B cell (primary cell): Measurements from ENCODE around the gene CAMK2N1. TPM values are rescaled to one million over a fixed set of nuclear protein-coding genes. Genes with fewer than 3 reads are reported as not detected.

ENCODE experiments used
- ATAC-seq: fragments of 200-7000 bp; cut with Tn5 transposase; one replicate; pipeline ENCODE4 v1.10.0; 2021; ENCODE audit warnings: low read depth, mild to moderate bottlenecking, moderate number of reproducible peaks, moderate library complexity
- CTCF ChIA-PET: fragments of 350-600 bp; sonication (Branson Sonifier 250); formaldehyde crosslinking; loops from one replicate; lab custom pipeline; 2021; ENCODE audit warnings: antibody characterized with exemption, inconsistent platforms; lab: Charles Lee
- POLR2A ChIA-PET: fragments of 350-600 bp; sonication (Branson Sonifier 250); formaldehyde crosslinking; loops from one replicate; lab custom pipeline; 2021; ENCODE audit warnings: antibody characterized with exemption; lab: Charles Lee
- DNase-seq: peaks from one replicate; pipeline ENCODE4 v3.0.0; 2013
- H2AFZ ChIP-seq: 2 replicates; pipeline ENCODE4 v1.6.1; 2012; ENCODE audit warnings: mild to moderate bottlenecking, low read depth, low read length; ENCODE audit not compliant: insufficient read depth, poor library complexity, severe bottlenecking
- H3K27ac ChIP-seq, 2 donors: 1 replicate in 1 of 2; 2 replicates in 1 of 2; pipeline ENCODE4 v1.5.1; 2012 to 2013; ENCODE audit warnings: low read length in 2 of 2, mild to moderate bottlenecking in 2 of 2, moderate library complexity in 1 of 2
- H3K27me3 ChIP-seq, 4 experiments: fragments of 200-600 bp in 1 of 4; sonication (generic) in 1 of 4; replicated peaks in 1 of 4; 1 replicate in 2 of 4; 2 replicates in 2 of 4; pipeline versions ENCODE4 v1.6.1 to v1.7.0; 2013 to 2016; ENCODE audit warnings: low read length in 3 of 4, mild to moderate bottlenecking in 2 of 4, mixed read lengths in 1 of 4, moderate library complexity in 1 of 4; ENCODE audit not compliant: insufficient read depth in 4 of 4, control insufficient read depth in 3 of 4; ENCODE audit errors: control extremely low read depth in 1 of 4
- H3K36me3 ChIP-seq, 2 experiments: replicated peaks in 1 of 2; 1 replicate in 1 of 2; 2 replicates in 1 of 2; pipeline versions ENCODE4 v1.6.1 to v1.7.1; 2013; ENCODE audit warnings: low read length in 1 of 2; ENCODE audit not compliant: insufficient read depth in 2 of 2, control insufficient read depth in 1 of 2; ENCODE audit errors: control extremely low read depth in 1 of 2, extremely low read depth in 1 of 2
- H3K4me1 ChIP-seq, 2 donors: fragments of 200-600 bp in 1 of 2; sonication (generic) in 1 of 2; 1 replicate in 1 of 2; 2 replicates in 1 of 2; pipeline versions ENCODE4 v1.5.1 to v1.6.1; 2013 to 2017; ENCODE audit warnings: low read length in 2 of 2; ENCODE audit not compliant: control insufficient read depth in 2 of 2, insufficient read depth in 2 of 2
- H3K4me2 ChIP-seq: replicated peaks from 2 replicates; pipeline ENCODE3; 2012; ENCODE audit warnings: mild to moderate bottlenecking, low read depth, low read length; ENCODE audit not compliant: poor library complexity, severe bottlenecking
- H3K4me3 ChIP-seq, 5 experiments: fragments of 200-600 bp in 1 of 5; sonication (generic) in 1 of 5; 1 replicate in 3 of 5; 2 replicates in 2 of 5; pipeline versions ENCODE4 v1.5.1 to v1.7.0; 2011 to 2016; ENCODE audit warnings: low read length in 4 of 5, mild to moderate bottlenecking in 4 of 5, low read depth in 2 of 5, control low read depth in 1 of 5, moderate library complexity in 1 of 5; ENCODE audit not compliant: insufficient read depth in 1 of 5; ENCODE audit errors: control extremely low read depth in 1 of 5, extremely low read depth in 1 of 5
- H3K79me2 ChIP-seq: fragments of 200-600 bp; sonication (generic); one replicate; pipeline ENCODE4 v1.6.0; 2016; ENCODE audit warnings: low read length; ENCODE audit not compliant: control insufficient read depth, insufficient read depth
- H3K9ac ChIP-seq: fragments of 200-600 bp; sonication (generic); 2 replicates; pipeline ENCODE4 v1.6.1; 2017; ENCODE audit warnings: mild to moderate bottlenecking, low read length, moderate library complexity
- H3K9me3 ChIP-seq, 3 donors: one replicate each; pipeline versions ENCODE4 v1.6.1 to v1.7.1; 2013; ENCODE audit warnings: low read length in 2 of 3; ENCODE audit not compliant: control insufficient read depth in 2 of 3, insufficient read depth in 1 of 3; ENCODE audit errors: control extremely low read depth in 1 of 3
- H4K20me1 ChIP-seq: 2 replicates; pipeline ENCODE4 v1.6.0; 2012; ENCODE audit warnings: mild to moderate bottlenecking, low read length; ENCODE audit not compliant: insufficient read depth, control insufficient read depth, poor library complexity, severe bottlenecking
- H3K27ac Mint-ChIP-seq: one replicate; pipeline ENCODE4 v1.8.0; 2021; ENCODE audit warnings: mixed read lengths
- H3K27me3 Mint-ChIP-seq: one replicate; pipeline ENCODE4 v1.8.0; 2021; ENCODE audit warnings: mixed read lengths
- H3K4me1 Mint-ChIP-seq: one replicate; pipeline ENCODE4 v1.8.0; 2021; ENCODE audit warnings: mixed read lengths
- H3K4me3 Mint-ChIP-seq: one replicate; pipeline ENCODE4 v1.8.0; 2021; ENCODE audit warnings: mixed read lengths
- H3K9me3 Mint-ChIP-seq: one replicate; pipeline ENCODE4 v1.8.0; 2022; ENCODE audit warnings: mixed read lengths; ENCODE audit not compliant: insufficient read depth
- CTCF ChIP-seq: fragments of 200-600 bp; IDR thresholded peaks from one replicate; pipeline ENCODE4 v1.8.0; 2022; ENCODE audit warnings: antibody characterized with exemption, mild to moderate bottlenecking
- EZH2 ChIP-seq: IDR thresholded peaks from 2 replicates; pipeline ENCODE4 v1.6.1; 2012; ENCODE audit warnings: borderline replicate concordance, low read depth, mild to moderate bottlenecking, moderate library complexity, low read length; ENCODE audit not compliant: insufficient read depth, poor library complexity, severe bottlenecking
- WGBS: methylation state at CpG from one replicate; pipeline ENCODE4 v1.1.5; 2013; ENCODE audit warnings: missing lambda C conversion rate; ENCODE audit not compliant: insufficient coverage; 5-methylcytosine and 5-hydroxymethylcytosine counted together
- intact Hi-C: fragments of 100-400 bp; cut with micrococcal nuclease; formaldehyde crosslinking; loops from one replicate; pipeline ENCODE4 v1.10.0; 2022
- polyA plus RNA-seq: library from polyadenylated mRNA; depleted of rRNA; stranded (reverse); fragments of >200 nt; gene quantifications from 2 replicates; pipeline ENCODE4 v1.2.3, GENCODE V29; 2012
- total RNA-seq, 2 donors: library from RNA; stranded (reverse); fragments of 120-200 nt in 1 of 2; gene quantifications; 1 replicate in 1 of 2; 2 replicates in 1 of 2; pipeline versions ENCODE4 v1.2.3 to v1.2.4, GENCODE V29; 2013 to 2022

The CAMK2N1 gene
- total and polyA plus RNA-seq, 2 donors (not counting 1 experiment from before 2014, with no cell fraction given) = 0.49 to 6.0 TPM

GRCh38 chr1:20447794-20448193, 38.2 kb downstream of the CAMK2N1 start:
- no peaks in the 10 kb centered on the region for H3K4me1 ChIP-seq
- intact Hi-C loops = no loop called here
- Mint-ChIP-seq H3K4me3 (no peak overlapping the region), H3K27me3 (peaks cover 28% of the 10 kb centered on the region), H3K27ac (no peak overlapping the region), H3K4me1 (no peaks in the 10 kb centered on the region), H3K9me3 (no peaks in the 10 kb centered on the region)
- WGBS = 92% methylated on average over 5 of the region's 7 CpGs
- H3K9me3 ChIP-seq = no peaks in the 10 kb centered on the region
- no peak for ATAC-seq
- H3K27ac ChIP-seq = no peak overlapping the region
- H2AFZ ChIP-seq = no peak overlapping the region
- H3K9ac ChIP-seq = no peak overlapping the region
- H3K4me3 ChIP-seq = no peak overlapping the region
- H3K4me2 ChIP-seq = no peak overlapping the region
- ChIA-PET POLR2A (no interaction called here), CTCF (no interaction called here)
- no peaks in the 10 kb centered on the region for H4K20me1 ChIP-seq
- no peak for TF ChIP-seq EZH2
- no peaks in the 10 kb centered on the region for H3K36me3 ChIP-seq
- no peaks in the 10 kb centered on the region for H3K79me2 ChIP-seq
- H3K27me3 ChIP-seq = peaks cover 0 to 4% (median 0%) of the 10 kb centered on the region in 4 experiments
- DNase-seq = no peak

GRCh38 chr1:20446796-20447195, 39.2 kb downstream of the CAMK2N1 start:
- no peak overlapping the region for H3K4me3 ChIP-seq
- ChIA-PET POLR2A (no interaction called here), CTCF (interaction anchor here (0.9 kb wide), 1 partner anchor 9 kb away, joined by 3 read pairs; no protein-coding TSS in a partner anchor)
- peaks cover 0 to 4% (median 0%) of the 10 kb centered on the region in 4 experiments for H3K27me3 ChIP-seq
- Mint-ChIP-seq H3K27ac (no peak overlapping the region), H3K4me1 (no peaks in the 10 kb centered on the region), H3K4me3 (no peak overlapping the region), H3K27me3 (peaks cover 28% of the 10 kb centered on the region), H3K9me3 (no peaks in the 10 kb centered on the region)
- H3K36me3 ChIP-seq = no peaks in the 10 kb centered on the region
- H3K27ac ChIP-seq = no peak overlapping the region
- 79% methylated on average over 2 of the region's 7 CpGs for WGBS
- no peak for TF ChIP-seq CTCF
- TF ChIP-seq EZH2 = no peak
- no peak for ATAC-seq
- no peak for DNase-seq
- intact Hi-C loops = no loop called here
- no peaks in the 10 kb centered on the region for H3K4me1 ChIP-seq
- no peaks in the 10 kb centered on the region for H4K20me1 ChIP-seq
- no peak overlapping the region for H3K9ac ChIP-seq
- no peaks in the 10 kb centered on the region for H3K79me2 ChIP-seq
- H3K9me3 ChIP-seq = no peaks in the 10 kb centered on the region
- no peak overlapping the region for H3K4me2 ChIP-seq
- no peak overlapping the region for H2AFZ ChIP-seq
